ENCODE data around the gene CCDC127.
"Not testable (repeated sequence)": the region's sequence is repeated elsewhere in the genome, so short reads cannot be mapped to it uniquely, and the experiment has no call there.

The CCDC127 gene

DNA sequence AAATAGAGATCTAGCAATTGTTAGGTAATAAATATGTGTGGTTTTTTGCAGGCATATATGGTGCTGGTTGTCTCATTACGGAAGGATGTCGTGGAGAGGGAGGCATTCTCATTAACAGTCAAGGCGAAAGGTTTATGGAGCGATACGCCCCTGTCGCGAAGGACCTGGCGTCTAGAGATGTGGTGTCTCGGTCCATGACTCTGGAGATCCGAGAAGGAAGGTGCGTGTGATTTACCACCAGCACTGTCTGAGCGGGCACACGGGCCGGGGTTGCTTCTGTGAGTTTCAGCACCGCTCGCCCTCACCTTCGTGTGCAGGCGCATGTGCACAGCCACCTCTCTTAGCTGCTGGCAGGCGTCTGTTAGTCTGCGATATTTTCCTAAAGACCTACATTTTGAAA lies 15.5 kb upstream of the CCDC127 start:
- not testable (repeated sequence) for DNase-seq

DNA sequence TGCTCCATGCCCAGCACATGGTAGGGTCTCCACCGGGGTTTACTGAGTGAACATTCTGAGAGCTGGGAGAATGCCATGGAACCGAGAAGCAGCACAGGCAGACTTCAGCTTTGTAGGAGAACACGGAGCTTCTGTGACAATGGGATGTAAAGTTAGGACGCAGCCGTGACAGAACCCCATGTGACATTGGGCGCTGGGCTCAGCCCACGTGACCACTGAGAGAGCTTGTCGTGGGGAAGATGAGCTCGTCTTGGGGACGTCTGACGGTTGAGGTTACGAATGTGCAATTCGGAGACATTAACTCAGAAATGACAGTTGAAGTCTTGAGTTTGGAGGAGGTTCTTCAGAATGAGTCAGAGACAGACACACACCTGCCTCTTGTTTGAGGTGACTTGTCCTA lies 13.7 kb upstream of the CCDC127 start:
- DNase-seq, result no peak

- no peak for DNase-seq
These were observed 12.8 kb upstream of the CCDC127 start for GRCh38 chr5:230711-231110.

- no peak for DNase-seq
These were observed 10.9 kb upstream of the CCDC127 start for GRCh38 chr5:228886-229285.

- not testable (repeated sequence) for DNase-seq
These were observed 9.4 kb upstream of the CCDC127 start for GRCh38 chr5:227375-227774.

GRCh38 chr5:225334-225733 lies 7.4 kb upstream of the CCDC127 start:
- no peak for DNase-seq

- no peak for DNase-seq
These were observed 5.8 kb upstream of the CCDC127 start for GRCh38 chr5:223791-224190.

- DNase-seq, result not testable (repeated sequence)
These were observed 5.2 kb upstream of the CCDC127 start for GRCh38 chr5:222951-223715.

- no peak for DNase-seq
These were observed 2.0 kb upstream of the CCDC127 start for GRCh38 chr5:219991-220390.

DNA sequence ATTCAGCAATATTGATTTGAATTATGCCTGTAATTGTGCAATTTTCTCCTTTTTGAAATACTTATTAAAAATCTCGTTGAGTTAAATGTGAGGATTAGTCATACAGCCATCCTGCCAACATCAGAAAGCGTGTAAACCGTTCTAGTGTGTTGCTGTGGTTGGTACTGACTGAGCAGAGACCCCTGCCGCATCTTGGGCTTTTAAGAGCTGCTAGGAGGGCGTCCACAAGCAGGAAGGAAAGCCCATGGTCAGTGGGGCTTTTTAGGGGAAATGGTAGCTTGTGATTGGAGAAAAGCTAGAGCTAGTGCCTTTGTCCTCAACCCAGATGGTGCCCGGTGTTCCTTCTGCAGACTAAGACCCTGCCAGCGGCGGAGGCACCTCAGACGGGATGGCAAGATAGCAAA lies 1.5 kb upstream of the CCDC127 start:
- peak in 1 of 2 experiments; percentile 37 for DNase-seq

GRCh38 chr5:218457-219291 lies 721 bp upstream of the CCDC127 start:
- peak; percentile 28 to 52 for DNase-seq

DNA sequence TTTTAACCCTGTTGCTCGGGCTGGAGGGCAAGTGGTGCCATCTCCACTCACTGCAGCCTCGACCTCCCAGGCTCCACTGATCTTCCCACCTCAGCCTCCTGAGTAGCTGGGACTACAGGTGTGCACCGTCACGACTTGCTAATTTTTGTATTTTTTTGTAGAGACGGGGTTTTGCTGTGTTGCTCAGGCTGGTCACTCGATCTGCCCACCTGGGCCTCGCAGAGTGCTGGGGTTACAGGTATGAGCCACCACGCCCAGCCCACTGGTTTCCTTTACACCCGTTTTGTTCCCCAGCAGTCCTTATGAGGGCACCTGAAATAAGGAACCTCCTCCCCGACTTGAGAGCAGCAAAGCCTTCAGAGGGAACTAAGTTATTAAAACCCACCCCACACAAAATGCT lies 1.9 kb downstream of the CCDC127 start:
- DNase-seq, result not testable (repeated sequence)

DNA sequence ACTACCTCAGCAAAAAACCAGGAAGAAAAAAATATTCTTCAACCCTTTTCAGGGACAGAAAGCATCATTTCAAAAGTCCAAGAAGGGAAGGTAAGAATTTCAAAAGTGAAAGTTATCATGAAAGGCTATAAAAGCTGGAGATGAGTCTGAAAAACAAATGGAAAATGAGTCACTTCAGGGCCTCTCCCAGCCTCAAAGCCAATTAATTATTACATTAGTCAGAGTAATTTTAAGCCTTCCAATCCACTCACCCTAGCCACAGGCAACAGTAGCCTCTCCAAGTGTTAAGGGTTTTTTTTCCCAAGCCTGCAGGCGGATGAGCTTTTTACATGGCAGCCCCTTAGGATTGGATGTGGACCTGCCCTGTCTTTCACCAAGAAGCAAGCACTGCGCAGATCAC lies 2.7 kb downstream of the CCDC127 start:
- not testable (repeated sequence) for DNase-seq

- DNase-seq, result no peak
These were observed 4.1 kb downstream of the CCDC127 start for GRCh38 chr5:213803-214395.

GRCh38 chr5:208449-209114 lies 9.4 kb downstream of the CCDC127 start:
- no peak for DNase-seq

- no peak for DNase-seq
These were observed 10.4 kb downstream of the CCDC127 start for GRCh38 chr5:207599-207998.

DNA sequence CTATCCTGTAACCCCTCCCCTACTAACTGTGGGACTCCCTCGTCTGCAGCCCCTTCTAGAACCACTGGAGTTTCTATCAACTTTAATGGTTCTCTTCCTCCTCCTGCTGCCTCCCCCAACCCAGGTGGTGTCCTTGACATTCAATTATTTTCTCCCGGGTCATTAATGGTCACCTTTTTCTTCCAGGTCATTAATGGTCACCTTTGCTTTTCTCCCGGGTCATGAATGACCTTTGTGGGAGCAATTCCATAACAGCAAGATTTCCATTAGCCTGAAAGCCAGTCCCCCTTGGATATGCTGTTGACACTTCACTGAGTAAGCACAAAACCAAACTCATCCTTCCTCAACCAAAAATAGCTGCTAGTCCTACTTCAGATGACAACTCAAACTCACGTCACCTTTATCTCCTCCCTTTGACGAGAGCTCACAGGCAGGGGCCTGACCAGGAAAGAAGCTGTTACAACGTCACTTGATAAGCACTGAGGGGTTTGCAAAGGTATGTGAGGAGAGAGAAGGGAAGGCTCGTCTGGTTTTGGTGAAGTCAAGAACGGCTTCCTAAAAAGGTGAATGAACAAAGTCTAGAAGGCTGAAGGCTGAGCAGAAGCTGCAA lies 10.9 kb downstream of the CCDC127 start:
- DNase-seq, result no peak

DNA sequence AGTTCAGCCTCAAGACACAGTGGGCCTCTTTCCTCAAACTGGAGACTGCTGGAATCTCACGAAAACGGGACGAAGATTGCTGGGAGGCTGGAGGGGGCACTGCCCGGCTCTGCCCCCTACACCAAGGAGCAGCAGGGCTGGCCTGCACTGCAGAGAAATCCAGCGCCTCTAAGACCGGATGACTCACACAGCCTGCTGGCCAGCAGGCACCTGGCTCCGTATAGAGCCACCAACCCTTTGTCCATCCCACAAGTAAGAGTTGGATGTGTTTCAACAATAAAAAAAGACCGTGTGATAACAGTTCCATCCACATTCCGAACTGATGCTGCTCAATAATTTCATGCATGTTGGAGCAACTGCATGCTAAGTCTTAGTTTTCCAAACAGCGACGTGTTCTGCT lies 11.5 kb downstream of the CCDC127 start:
- DNase-seq, result no peak

- no peak for DNase-seq
These were observed 12.8 kb downstream of the CCDC127 start for GRCh38 chr5:204966-205670.

DNA sequence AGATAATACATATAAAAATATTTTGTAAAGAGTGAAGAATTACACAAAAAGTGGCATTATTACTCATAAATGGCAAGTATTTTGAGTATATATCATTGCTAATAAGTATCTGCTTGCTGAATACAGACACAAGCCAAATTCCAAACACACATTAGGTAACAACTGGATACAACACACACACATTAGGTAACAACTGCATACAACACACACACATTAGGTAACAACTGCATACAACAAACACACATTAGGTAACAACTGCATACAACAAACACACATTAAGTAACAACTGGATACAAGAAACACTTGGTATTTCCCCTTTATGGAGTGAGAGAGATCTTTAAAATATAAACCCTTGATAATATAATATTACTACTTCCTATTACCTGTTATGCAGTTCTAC lies 13.5 kb downstream of the CCDC127 start:
- no peak for DNase-seq

GRCh38 chr5:204001-204400 lies 14.0 kb downstream of the CCDC127 start:
- DNase-seq, result no peak

Measured in NCI-H2081 (cell line).